ENCODE measurements around the gene COQ8B. TPM values are rescaled to one million over a fixed set of nuclear protein-coding genes. Genes with fewer than 3 reads are reported as not detected.

COQ8B gene
- total RNA-seq, 1 donor from 2014 or later = 33.3 TPM

DNA sequence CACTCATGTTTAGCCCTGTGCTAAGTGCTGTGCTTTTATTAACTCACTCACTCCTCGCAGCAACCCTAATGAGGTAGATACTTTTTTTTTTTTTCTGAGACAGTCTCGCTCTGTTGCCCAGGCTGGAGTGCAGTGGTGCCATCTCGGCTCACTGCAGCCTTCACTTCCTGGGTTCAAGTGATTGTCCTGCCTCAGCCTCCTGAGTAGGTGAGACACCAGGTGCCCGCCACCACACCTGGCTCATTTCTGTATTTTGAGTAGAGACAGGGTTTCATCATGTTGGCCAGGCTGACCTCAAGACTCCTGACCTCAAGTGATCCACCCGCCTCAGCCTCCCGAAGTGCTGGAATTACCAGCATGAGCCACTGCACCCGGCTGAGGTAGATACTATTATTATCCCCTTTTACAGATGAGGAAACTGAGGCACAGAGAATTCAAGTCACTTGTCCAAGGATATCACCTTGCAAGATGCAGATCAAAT lies 2.8 kb upstream of the COQ8B start:
- Histone ChIP-seq H3K4me3 (peak overlapping the region; percentile 72 to 100), H3K27ac (peak overlapping the region; percentile 97 to 99), H3K36me3 (peaks cover 7 to 13% of the 10 kb centered on the region in 2 donors), H3K9me3 (no peaks in the 10 kb centered on the region), H3K27me3 (no peaks in the 10 kb centered on the region), H3K4me1 (peaks cover 7 to 47% of the 10 kb centered on the region in 2 donors)
- TF ChIP-seq CTCF (IDR thresholded peaks at IDR 0.05) = no peak
- intact Hi-C loops (cut with DNase I) = loop anchor here (5.0 to 10.0 kb wide), 3 partner anchors 297 to 1315 kb away; partner anchors contain the start of genes HNRNPUL1 and ZFP36
- no peak for DNase-seq (ENCODE audit: low spot score in 2 of 2)

GRCh38 chr19:40718774-40719391 lies 2.2 kb upstream of the COQ8B start:
- TF ChIP-seq CTCF (IDR thresholded peaks at IDR 0.05) = no peak
- peak in 1 of 2 donors; percentile 77 for DNase-seq (ENCODE audit: low spot score in 2 of 2)
- H3K4me1 ChIP-seq = peaks cover 7 to 47% of the 10 kb centered on the region in 2 donors

GRCh38 chr19:40717880-40718773 lies 1.4 kb upstream of the COQ8B start:
- peaks cover 7 to 50% of the 10 kb centered on the region in 2 donors for H3K4me1 ChIP-seq
- H3K27ac ChIP-seq = peak overlapping the region; percentile 97 to 99
- no peaks in the 10 kb centered on the region for H3K9me3 ChIP-seq
- no peaks in the 10 kb centered on the region for H3K36me3 ChIP-seq
- intact Hi-C loops (cut with DNase I) = loop anchor here (5.0 to 10.0 kb wide), 3 partner anchors 296 to 1313 kb away; partner anchors contain the start of genes HNRNPUL1 and ZFP36
- no peaks in the 10 kb centered on the region for H3K27me3 ChIP-seq
- no peak for DNase-seq (ENCODE audit: low spot score in 2 of 2)
- peak overlapping the region; percentile 72 to 100 for H3K4me3 ChIP-seq
- TF ChIP-seq CTCF (IDR thresholded peaks at IDR 0.05) = no peak

More at GRCh38 chr19:40718774-40719391, 2.2 kb upstream of the COQ8B start:
- Histone ChIP-seq H3K27me3 (no peaks in the 10 kb centered on the region), H3K27ac (peak overlapping the region; percentile 97 to 99), H3K4me3 (peak overlapping the region; percentile 72 to 100), H3K9me3 (no peaks in the 10 kb centered on the region), H3K36me3 (peaks cover 4 to 7% of the 10 kb centered on the region in 2 donors)
- intact Hi-C loops (cut with DNase I) = loop anchor here (5.0 to 10.0 kb wide), 3 partner anchors 297 to 1314 kb away; partner anchors contain the start of genes HNRNPUL1 and ZFP36

- peak overlapping the region; percentile 72 to 100 for H3K4me3 ChIP-seq
- H3K9me3 ChIP-seq = no peaks in the 10 kb centered on the region
- DNase-seq (ENCODE audit: low spot score in 2 of 2) = no peak
- peaks cover 7 to 45% of the 10 kb centered on the region in 2 donors for H3K4me1 ChIP-seq
- no peaks in the 10 kb centered on the region for H3K27me3 ChIP-seq
- intact Hi-C loops (cut with DNase I) = loop anchor here (5.0 to 10.0 kb wide), 3 partner anchors 295 to 1313 kb away; partner anchors contain the start of genes HNRNPUL1 and ZFP36
- TF ChIP-seq CTCF (IDR thresholded peaks at IDR 0.05) = no peak
- peaks cover 0 to 5% of the 10 kb centered on the region in 2 donors for H3K36me3 ChIP-seq
- H3K27ac ChIP-seq = peak overlapping the region; percentile 97 to 99
These were observed 716 bp upstream of the COQ8B start for GRCh38 chr19:40717325-40717879.

GRCh38 chr19:40716031-40716481 lies 630 bp downstream of the COQ8B start:
- intact Hi-C loops (cut with DNase I) = loop anchor here (1.0 to 10.0 kb wide), 4 partner anchors 53 to 1311 kb away; partner anchors contain the start of genes HNRNPUL1 and ZFP36
- Histone ChIP-seq H3K4me3 (peak overlapping the region; percentile 72 to 100), H3K27me3 (no peaks in the 10 kb centered on the region), H3K4me1 (peaks cover 7 to 31% of the 10 kb centered on the region in 2 donors), H3K36me3 (peaks cover 0 to 14% of the 10 kb centered on the region in 2 donors), H3K9me3 (no peaks in the 10 kb centered on the region), H3K27ac (peak overlapping the region; percentile 97 to 99)
- DNase-seq (ENCODE audit: low spot score in 2 of 2) = no peak
- no peak for TF ChIP-seq CTCF (IDR thresholded peaks at IDR 0.05)
